DOHH2 (cell line): Measurements from ENCODE around the gene EPSTI1.

Experiments
- H3F3A ChIP-seq: fragments of 200-600 bp; sonication (generic), shearing (Covaris generic); 2 replicates; pipeline ENCODE4 v1.6.0; 2016; ENCODE audit warnings: antibody characterized with exemption, mild to moderate bottlenecking; ENCODE audit not compliant: control insufficient read depth, insufficient read depth
- H3K27ac ChIP-seq: fragments of 200-600 bp; sonication (generic); 2 replicates; pipeline ENCODE4 v1.5.1; 2014; ENCODE audit warnings: low read depth, mild to moderate bottlenecking, low read length, moderate library complexity
- H3K27me3 ChIP-seq: fragments of 200-600 bp; sonication (generic); 2 replicates; pipeline ENCODE4 v1.6.1; 2014; ENCODE audit warnings: mild to moderate bottlenecking, low read length, mixed read lengths; ENCODE audit not compliant: control insufficient read depth
- H3K36me3 ChIP-seq: fragments of 200-600 bp; sonication (generic); 2 replicates; pipeline ENCODE4 v1.6.1; 2014; ENCODE audit warnings: mild to moderate bottlenecking, low read length, moderate library complexity, mixed read lengths; ENCODE audit not compliant: control insufficient read depth
- H3K4me1 ChIP-seq: fragments of 200-600 bp; sonication (generic); 2 replicates; pipeline ENCODE4 v1.6.1; 2014; ENCODE audit warnings: mild to moderate bottlenecking, low read length, mixed read lengths; ENCODE audit not compliant: control insufficient read depth
- H3K4me2 ChIP-seq: fragments of 200-600 bp; sonication (generic); 2 replicates; pipeline ENCODE4 v1.6.0; 2014; ENCODE audit warnings: mild to moderate bottlenecking, low read length, moderate library complexity
- H3K4me3 ChIP-seq: fragments of 200-600 bp; sonication (generic); 2 replicates; pipeline ENCODE4 v1.5.1; 2014; ENCODE audit warnings: mild to moderate bottlenecking, low read length, mixed read lengths
- H3K79me2 ChIP-seq: fragments of 200-600 bp; sonication (generic); 2 replicates; pipeline ENCODE4 v1.6.1; 2014; ENCODE audit warnings: mild to moderate bottlenecking, low read length, mixed read lengths; ENCODE audit not compliant: control insufficient read depth
- H3K9me2 ChIP-seq: fragments of 200-600 bp; sonication (generic); replicated peaks from 2 replicates; pipeline ENCODE4 v1.6.1; 2014; ENCODE audit warnings: mild to moderate bottlenecking, low read length, mixed read lengths; ENCODE audit not compliant: control insufficient read depth
- H3K9me3 ChIP-seq: fragments of 200-600 bp; sonication (generic); 2 replicates; pipeline ENCODE4 v1.6.1; 2014; ENCODE audit warnings: antibody characterized with exemption, low read length, mixed read lengths; ENCODE audit not compliant: control insufficient read depth, insufficient read depth
- H4K20me1 ChIP-seq: fragments of 200-600 bp; sonication (generic); 2 replicates; pipeline ENCODE4 v1.6.0; 2014; ENCODE audit warnings: low read depth, mild to moderate bottlenecking, antibody characterized with exemption, low read length, moderate library complexity; ENCODE audit not compliant: control insufficient read depth, insufficient read depth
- EZH2phosphoT487 ChIP-seq: fragments of 200-600 bp; sonication (generic); IDR thresholded peaks from 2 replicates; pipeline ENCODE4 v1.6.1; 2017; ENCODE audit warnings: borderline replicate concordance, mild to moderate bottlenecking, antibody characterized with exemption, low read length, moderate library complexity, mixed read lengths
- TF ChIP-seq, protein P1 (sequence below): fragments of 200-600 bp; sonication (generic); IDR thresholded peaks from one replicate; pipeline ENCODE4 v1.5.1; 2014; ENCODE audit warnings: antibody characterized with exemption, mild to moderate bottlenecking, low read depth, low read length; ENCODE audit not compliant: poor library complexity, severe bottlenecking

EPSTI1 gene

DNA sequence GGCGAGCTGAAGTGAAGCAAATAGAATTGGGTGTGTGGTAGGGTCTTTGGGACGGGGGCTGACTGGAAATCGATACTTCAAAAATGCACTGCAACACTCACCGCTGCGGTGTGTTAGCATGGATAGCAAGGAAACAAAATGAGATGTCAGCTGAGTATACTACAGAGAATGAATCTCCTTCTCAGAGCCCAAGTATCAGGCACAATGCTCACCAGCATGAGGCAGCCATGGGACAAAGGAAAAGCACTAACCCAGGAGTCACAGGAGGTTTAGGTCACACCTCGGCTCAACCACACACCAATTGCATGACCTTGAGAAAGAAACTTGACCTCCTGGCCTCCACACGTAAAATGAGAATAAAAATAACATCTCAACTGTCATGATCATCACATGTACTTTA lies 136.6 kb downstream of the EPSTI1 start:
- Histone ChIP-seq H4K20me1 (no peaks in the 10 kb centered on the region), H3K27ac (no peak overlapping the region), H3K9me3 (no peaks in the 10 kb centered on the region), H3F3A (no peaks in the 10 kb centered on the region), H3K4me1 (no peaks in the 10 kb centered on the region), H3K4me2 (no peak overlapping the region), H3K4me3 (no peak overlapping the region), H3K79me2 (no peaks in the 10 kb centered on the region), H3K36me3 (no peaks in the 10 kb centered on the region), H3K9me2 (no peaks in the 10 kb centered on the region), H3K27me3 (no peaks in the 10 kb centered on the region)
- TF ChIP-seq, protein P1, sequence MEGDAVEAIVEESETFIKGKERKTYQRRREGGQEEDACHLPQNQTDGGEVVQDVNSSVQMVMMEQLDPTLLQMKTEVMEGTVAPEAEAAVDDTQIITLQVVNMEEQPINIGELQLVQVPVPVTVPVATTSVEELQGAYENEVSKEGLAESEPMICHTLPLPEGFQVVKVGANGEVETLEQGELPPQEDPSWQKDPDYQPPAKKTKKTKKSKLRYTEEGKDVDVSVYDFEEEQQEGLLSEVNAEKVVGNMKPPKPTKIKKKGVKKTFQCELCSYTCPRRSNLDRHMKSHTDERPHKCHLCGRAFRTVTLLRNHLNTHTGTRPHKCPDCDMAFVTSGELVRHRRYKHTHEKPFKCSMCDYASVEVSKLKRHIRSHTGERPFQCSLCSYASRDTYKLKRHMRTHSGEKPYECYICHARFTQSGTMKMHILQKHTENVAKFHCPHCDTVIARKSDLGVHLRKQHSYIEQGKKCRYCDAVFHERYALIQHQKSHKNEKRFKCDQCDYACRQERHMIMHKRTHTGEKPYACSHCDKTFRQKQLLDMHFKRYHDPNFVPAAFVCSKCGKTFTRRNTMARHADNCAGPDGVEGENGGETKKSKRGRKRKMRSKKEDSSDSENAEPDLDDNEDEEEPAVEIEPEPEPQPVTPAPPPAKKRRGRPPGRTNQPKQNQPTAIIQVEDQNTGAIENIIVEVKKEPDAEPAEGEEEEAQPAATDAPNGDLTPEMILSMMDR, result no peak

DNA sequence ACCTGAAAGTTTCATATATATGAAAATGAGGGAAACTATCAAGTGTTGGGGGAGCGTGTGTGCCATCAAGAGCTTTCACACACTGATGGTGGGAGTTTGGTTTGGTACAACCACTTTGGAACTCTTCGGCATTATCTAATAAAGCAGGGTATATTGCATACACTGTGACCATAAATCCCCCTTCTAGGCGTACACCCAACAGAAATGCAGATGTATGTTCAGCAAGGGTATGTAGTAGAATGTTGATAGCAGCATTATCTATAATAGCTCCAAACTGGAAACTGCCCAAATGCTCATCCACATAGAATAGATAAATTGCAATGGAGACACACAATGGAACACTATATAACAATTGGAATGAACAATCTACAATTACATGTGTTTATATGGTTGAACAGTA lies 139.9 kb downstream of the EPSTI1 start:
- TF ChIP-seq EZH2phosphoT487, result no peak
- TF ChIP-seq, protein P1, result no peak
- Histone ChIP-seq H4K20me1 (no peaks in the 10 kb centered on the region), H3K9me3 (no peaks in the 10 kb centered on the region), H3K4me3 (no peak overlapping the region), H3K9me2 (no peaks in the 10 kb centered on the region), H3K27ac (no peak overlapping the region), H3K4me2 (no peak overlapping the region), H3K27me3 (no peaks in the 10 kb centered on the region), H3K36me3 (no peaks in the 10 kb centered on the region), H3F3A (no peaks in the 10 kb centered on the region), H3K79me2 (no peaks in the 10 kb centered on the region), H3K4me1 (no peaks in the 10 kb centered on the region)

DNA sequence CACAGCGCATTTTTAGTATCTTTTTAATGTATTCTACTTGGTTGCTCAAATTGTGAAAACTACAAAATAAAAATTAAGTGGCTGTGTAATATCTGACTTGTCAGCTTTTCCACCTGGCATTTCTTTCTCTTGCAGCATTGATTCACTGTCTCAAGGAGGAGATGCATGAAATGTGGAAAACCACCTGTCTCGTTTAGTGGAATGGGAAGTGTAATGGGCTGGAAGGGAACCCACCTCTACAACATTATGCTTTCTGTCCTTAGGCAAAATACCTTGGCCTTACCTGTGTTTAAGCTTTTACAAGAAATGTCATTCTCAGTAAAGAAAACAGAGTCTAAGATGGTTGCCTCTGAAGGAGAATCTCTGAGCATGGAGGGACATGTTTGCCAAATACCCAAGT lies 142.8 kb downstream of the EPSTI1 start:
- H3K27ac ChIP-seq, result no peak overlapping the region
- H3K36me3 ChIP-seq, result no peaks in the 10 kb centered on the region
- no peaks in the 10 kb centered on the region for H3K9me3 ChIP-seq
- H3K27me3 ChIP-seq, result no peaks in the 10 kb centered on the region
- no peaks in the 10 kb centered on the region for H3K79me2 ChIP-seq
- H3K4me1 ChIP-seq, result no peaks in the 10 kb centered on the region
- no peaks in the 10 kb centered on the region for H4K20me1 ChIP-seq
- H3F3A ChIP-seq, result no peaks in the 10 kb centered on the region
- H3K9me2 ChIP-seq, result no peaks in the 10 kb centered on the region
- no peak overlapping the region for H3K4me3 ChIP-seq
- no peak overlapping the region for H3K4me2 ChIP-seq
- TF ChIP-seq, protein P1, result no peak
- no peak for TF ChIP-seq EZH2phosphoT487
